ENCODE results near the gene RMRP.

DNA sequence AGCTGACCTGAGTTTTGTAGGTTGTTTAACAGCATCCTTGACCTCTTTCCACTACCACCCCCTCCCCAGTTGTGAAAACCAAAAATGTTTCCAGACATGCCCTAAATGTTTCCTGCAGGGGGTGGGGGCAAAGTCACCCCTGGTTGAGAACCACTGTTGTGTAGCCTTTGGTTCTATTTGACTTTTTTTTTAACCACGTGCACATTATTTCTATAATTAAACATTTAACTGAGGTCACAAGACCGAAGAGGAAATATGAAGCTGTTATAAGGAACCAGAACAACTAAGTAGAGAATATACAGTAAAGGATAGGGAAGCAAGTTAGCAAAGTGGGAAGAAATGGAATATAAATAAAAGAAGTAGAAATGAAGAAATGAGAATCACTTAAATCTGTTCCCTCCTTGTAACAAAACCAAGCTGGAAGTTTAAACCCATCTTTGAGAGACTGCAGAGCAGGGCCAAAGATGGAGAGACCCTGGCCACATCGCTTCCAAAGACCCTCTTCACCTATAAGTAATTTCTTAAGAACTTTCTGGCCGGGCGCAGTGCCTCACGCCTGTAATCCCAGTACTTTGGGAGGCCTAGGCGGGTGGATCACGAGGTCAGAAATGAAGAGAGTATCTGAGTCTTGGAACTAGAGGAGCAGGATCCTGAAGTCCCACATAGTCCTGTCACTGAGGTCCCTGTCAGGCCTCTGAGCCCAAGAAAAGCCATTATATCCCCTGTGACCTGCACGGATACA, 21.5 kb downstream of the RMRP start:
- TF ChIP-seq CTCF (IDR thresholded peaks at IDR 0.05; ENCODE audit: insufficient read depth, low read length) (no peak), POLR2AphosphoS5 (IDR thresholded peaks at IDR 0.05; ENCODE audit: low read depth) (no peak), GABPA (IDR thresholded peaks at IDR 0.05; ENCODE audit: low read depth) (no peak), SPI1 (IDR thresholded peaks at IDR 0.05; ENCODE audit: borderline replicate concordance, low read depth) (no peak)
- TF ChIP-seq, protein P1, sequence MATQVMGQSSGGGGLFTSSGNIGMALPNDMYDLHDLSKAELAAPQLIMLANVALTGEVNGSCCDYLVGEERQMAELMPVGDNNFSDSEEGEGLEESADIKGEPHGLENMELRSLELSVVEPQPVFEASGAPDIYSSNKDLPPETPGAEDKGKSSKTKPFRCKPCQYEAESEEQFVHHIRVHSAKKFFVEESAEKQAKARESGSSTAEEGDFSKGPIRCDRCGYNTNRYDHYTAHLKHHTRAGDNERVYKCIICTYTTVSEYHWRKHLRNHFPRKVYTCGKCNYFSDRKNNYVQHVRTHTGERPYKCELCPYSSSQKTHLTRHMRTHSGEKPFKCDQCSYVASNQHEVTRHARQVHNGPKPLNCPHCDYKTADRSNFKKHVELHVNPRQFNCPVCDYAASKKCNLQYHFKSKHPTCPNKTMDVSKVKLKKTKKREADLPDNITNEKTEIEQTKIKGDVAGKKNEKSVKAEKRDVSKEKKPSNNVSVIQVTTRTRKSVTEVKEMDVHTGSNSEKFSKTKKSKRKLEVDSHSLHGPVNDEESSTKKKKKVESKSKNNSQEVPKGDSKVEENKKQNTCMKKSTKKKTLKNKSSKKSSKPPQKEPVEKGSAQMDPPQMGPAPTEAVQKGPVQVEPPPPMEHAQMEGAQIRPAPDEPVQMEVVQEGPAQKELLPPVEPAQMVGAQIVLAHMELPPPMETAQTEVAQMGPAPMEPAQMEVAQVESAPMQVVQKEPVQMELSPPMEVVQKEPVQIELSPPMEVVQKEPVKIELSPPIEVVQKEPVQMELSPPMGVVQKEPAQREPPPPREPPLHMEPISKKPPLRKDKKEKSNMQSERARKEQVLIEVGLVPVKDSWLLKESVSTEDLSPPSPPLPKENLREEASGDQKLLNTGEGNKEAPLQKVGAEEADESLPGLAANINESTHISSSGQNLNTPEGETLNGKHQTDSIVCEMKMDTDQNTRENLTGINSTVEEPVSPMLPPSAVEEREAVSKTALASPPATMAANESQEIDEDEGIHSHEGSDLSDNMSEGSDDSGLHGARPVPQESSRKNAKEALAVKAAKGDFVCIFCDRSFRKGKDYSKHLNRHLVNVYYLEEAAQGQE (IDR thresholded peaks at IDR 0.05; ENCODE audit: insufficient replicate concordance, low read depth), result no peak

Data from HL-60 (cell line).